Activated CD8-positive, alpha-beta memory T cell treated with anti-CD3 and anti-CD28 coated beads, Interleukin-2, amount 10 ng/mL, durations not matched to agents 7 days and 5 days (primary cell): Measurements from ENCODE around the gene KRT39. TPM values are rescaled to one million over a fixed set of nuclear protein-coding genes. Genes with fewer than 3 reads are reported as not detected.

Experiments used
- total RNA-seq, 2 experiments: library from RNA; stranded (reverse); gene quantifications; one replicate each; pipeline ENCODE4 v1.2.3, GENCODE V29; 2021

Gene KRT39
- total RNA-seq, 2 experiments from 2014 or later = not detected

Other genes starting within 250 kb of the KRT39 start
- gene KRT25, start 211.6 kb downstream of the KRT39 start, total RNA-seq = not detected
- gene KRT26, start 194.7 kb downstream of the KRT39 start, total RNA-seq = not detected
- gene KRT27, start 184.4 kb downstream of the KRT39 start, total RNA-seq = not detected
- not detected for gene KRT28, start 167.0 kb downstream of the KRT39 start, total RNA-seq
- gene KRT10, start 144.3 kb downstream of the KRT39 start, total RNA-seq = 10 to 100 TPM; 19.2 to 33.7 TPM
- not detected for gene KRT12, start 99.7 kb downstream of the KRT39 start, total RNA-seq
- gene KRT20, start 81.7 kb downstream of the KRT39 start, total RNA-seq = not detected
- not detected for gene KRT23, start 29.3 kb downstream of the KRT39 start, total RNA-seq
- not detected for gene KRT40, start 17.4 kb upstream of the KRT39 start, total RNA-seq
- not detected for gene KRTAP3-3, start 27.2 kb upstream of the KRT39 start, total RNA-seq
- gene KRTAP3-2, start 33.0 kb upstream of the KRT39 start, total RNA-seq = not detected
- not detected for gene KRTAP3-1, start 42.2 kb upstream of the KRT39 start, total RNA-seq
- gene KRTAP1-5, start 60.3 kb upstream of the KRT39 start, total RNA-seq = not detected
- not detected for gene KRTAP1-4, start 63.2 kb upstream of the KRT39 start, total RNA-seq
- gene KRTAP1-3, start 67.9 kb upstream of the KRT39 start, total RNA-seq = not detected
- not detected for gene KRTAP1-1, start 74.5 kb upstream of the KRT39 start, total RNA-seq
- gene KRTAP2-1, start 80.4 kb upstream of the KRT39 start, total RNA-seq = not detected
- not detected for gene KRTAP2-2, start 88.3 kb upstream of the KRT39 start, total RNA-seq
- not detected for gene KRTAP2-3, start 93.2 kb upstream of the KRT39 start, total RNA-seq
- gene KRTAP2-4, start 98.9 kb upstream of the KRT39 start, total RNA-seq = not detected
- gene KRTAP4-7, start 117.2 kb upstream of the KRT39 start, total RNA-seq = not detected
- gene KRTAP4-8, start 131.2 kb upstream of the KRT39 start, total RNA-seq = not detected
- gene KRTAP4-16, start 135.3 kb upstream of the KRT39 start, total RNA-seq = not detected
- not detected for gene KRTAP4-9, start 138.4 kb upstream of the KRT39 start, total RNA-seq
- not detected for gene KRTAP4-11, start 151.4 kb upstream of the KRT39 start, total RNA-seq
- not detected for gene KRTAP4-12, start 157.2 kb upstream of the KRT39 start, total RNA-seq
- not detected for gene KRTAP4-6, start 173.6 kb upstream of the KRT39 start, total RNA-seq
- gene KRTAP4-5, start 182.9 kb upstream of the KRT39 start, total RNA-seq = not detected
- gene KRTAP4-4, start 193.8 kb upstream of the KRT39 start, total RNA-seq = not detected
- gene KRTAP4-3, start 201.3 kb upstream of the KRT39 start, total RNA-seq = not detected
- gene KRTAP4-2, start 211.3 kb upstream of the KRT39 start, total RNA-seq = not detected
- not detected for gene KRTAP4-1, start 218.0 kb upstream of the KRT39 start, total RNA-seq
- gene KRTAP9-1, start 222.9 kb upstream of the KRT39 start, total RNA-seq = not detected